ENCODE measurements around the gene UBE2R2. TPM values are rescaled to one million over a fixed set of nuclear protein-coding genes. Genes with fewer than 3 reads are reported as not detected.
A peak's percentile ranks its signal among the peaks of the same experiment; 100 is the strongest.
"Not testable (repeated sequence)": the region's sequence is repeated elsewhere in the genome, so short reads cannot be mapped to it uniquely, and the experiment has no call there.

UBE2R2 gene, protein sequence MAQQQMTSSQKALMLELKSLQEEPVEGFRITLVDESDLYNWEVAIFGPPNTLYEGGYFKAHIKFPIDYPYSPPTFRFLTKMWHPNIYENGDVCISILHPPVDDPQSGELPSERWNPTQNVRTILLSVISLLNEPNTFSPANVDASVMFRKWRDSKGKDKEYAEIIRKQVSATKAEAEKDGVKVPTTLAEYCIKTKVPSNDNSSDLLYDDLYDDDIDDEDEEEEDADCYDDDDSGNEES
- 33.5 TPM for total RNA-seq (2013)
- polyA plus RNA-seq (10 to 100 TPM; 30.5 to 50.1 (median 37.2) TPM), polyA minus RNA-seq (15.0 and 23.3 TPM in 2 replicates), total RNA-seq (31.8 to 317 (median 128) reads per million in 11 experiments)

DNA sequence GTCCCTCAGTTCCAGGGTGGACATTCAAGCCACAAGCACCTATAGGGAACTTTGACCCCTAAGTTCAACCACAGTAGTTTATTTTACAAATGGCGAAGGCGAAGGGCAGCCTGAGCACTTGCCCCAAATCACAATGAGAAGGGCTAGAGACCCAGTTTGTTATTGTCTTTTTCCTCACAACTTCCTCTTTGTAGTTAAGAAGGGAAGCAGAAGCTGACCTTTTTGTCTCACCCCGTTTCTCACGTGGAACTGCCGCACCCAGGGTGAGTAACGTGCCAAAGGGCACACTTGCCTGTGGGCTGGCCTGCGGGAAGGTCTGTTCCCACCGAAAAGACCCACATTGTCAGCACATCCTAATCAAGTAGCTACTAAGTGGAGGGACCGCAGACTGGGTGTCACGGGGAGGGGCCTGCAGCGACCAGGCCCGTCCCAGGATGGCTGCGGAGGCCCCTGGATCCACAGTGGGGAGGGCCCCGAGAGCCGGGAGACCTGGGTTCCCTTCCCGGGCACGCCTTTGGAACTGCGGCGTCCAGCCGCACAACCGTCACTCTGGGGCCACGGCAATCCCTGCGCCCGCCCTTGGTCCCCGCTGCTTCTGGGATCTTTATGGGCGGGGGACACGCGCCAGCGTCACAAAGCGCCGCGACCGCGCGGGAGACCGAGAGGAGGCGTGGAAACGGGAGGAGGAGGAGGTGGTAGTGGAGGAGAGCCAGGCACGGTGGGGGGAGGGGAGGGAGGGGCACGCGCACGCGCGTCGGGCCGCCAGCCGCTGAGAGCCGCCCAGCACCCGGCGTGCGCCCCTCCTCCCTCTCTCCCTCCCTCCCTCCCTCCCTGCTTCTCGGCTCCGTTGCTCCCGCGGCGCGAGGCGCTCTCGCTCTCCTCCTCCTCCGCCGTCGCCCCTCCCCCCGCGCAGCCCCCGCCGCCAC lies at the start of gene UBE2R2:
TSS of gene UBE2R2 (plus strand) at position 834 of the 926 bp plus-strand sequence. CDS start 598 bp downstream, outside the sequence.
- Mint-ChIP-seq H3K4me3 (peak within 1 kb of the TSS; percentile 90 to 98), H3K9me3 (peaks cover 0 to 3% (median 0%) of the 10 kb centered on the region in 7 donors), H3K27me3 (ENCODE audit: low read depth in 3 of 3) (no peaks in the 10 kb centered on the region), H3K27ac (peak within 1 kb of the TSS; percentile 97 to 99 (median 98)), H3K36me3 (peaks cover 9 to 11% of the 10 kb centered on the region in 2 donors), H3K4me1 (peaks cover 52% of the 10 kb centered on the region)
- Histone ChIP-seq H3K79me2 (ENCODE audit: insufficient read depth, low read length) (peaks cover 61% of the 10 kb centered on the region), H3K27me3 (ENCODE audit: control insufficient read depth in 2 of 2, insufficient read depth in 2 of 2, low read length in 2 of 2) (no peaks in the 10 kb centered on the region), H3K36me3 (replicated peaks in 1 of 2; ENCODE audit: control insufficient read depth in 1 of 2, insufficient read depth in 2 of 2, low read length in 2 of 2) (no peaks in the 10 kb centered on the region), H3K4me2 (replicated peaks; ENCODE audit: extremely low read depth, low read length, poor library complexity, severe bottlenecking) (peak within 1 kb of the TSS; percentile 93), H3K4me3 (replicated peaks in 1 of 3; ENCODE audit: low read depth in 2 of 3, low read length in 3 of 3) (peak within 1 kb of the TSS; percentile 71 to 91 (median 89)), H3K27ac (ENCODE audit: low read depth in 1 of 2, low read length in 2 of 2) (peak within 1 kb of the TSS; percentile 99), H2AFZ (ENCODE audit: insufficient read depth, low read depth, low read length, poor library complexity, severe bottlenecking) (no peak within 1 kb of the TSS), H3K4me1 (ENCODE audit: control insufficient read depth in 1 of 2, insufficient read depth in 2 of 2, low read length in 2 of 2) (peaks cover 46 to 64% of the 10 kb centered on the region in 2 donors), H4K20me1 (ENCODE audit: insufficient read depth, low read length) (peaks cover 4% of the 10 kb centered on the region), H3K9me3 (replicated peaks in 1 of 2; ENCODE audit: control insufficient read depth in 1 of 2, insufficient read depth in 1 of 2, low read length in 2 of 2) (no peaks in the 10 kb centered on the region), H3K9ac (ENCODE audit: insufficient read depth, low read length, poor library complexity, severe bottlenecking) (peak within 1 kb of the TSS; percentile 100)
- peak; percentile 98 to 99 (median 99) for DNase-seq
- WGBS (ENCODE audit: insufficient coverage) = under 1% methylated on average over 32 of the region's 66 CpGs
- TF ChIP-seq, protein P1, sequence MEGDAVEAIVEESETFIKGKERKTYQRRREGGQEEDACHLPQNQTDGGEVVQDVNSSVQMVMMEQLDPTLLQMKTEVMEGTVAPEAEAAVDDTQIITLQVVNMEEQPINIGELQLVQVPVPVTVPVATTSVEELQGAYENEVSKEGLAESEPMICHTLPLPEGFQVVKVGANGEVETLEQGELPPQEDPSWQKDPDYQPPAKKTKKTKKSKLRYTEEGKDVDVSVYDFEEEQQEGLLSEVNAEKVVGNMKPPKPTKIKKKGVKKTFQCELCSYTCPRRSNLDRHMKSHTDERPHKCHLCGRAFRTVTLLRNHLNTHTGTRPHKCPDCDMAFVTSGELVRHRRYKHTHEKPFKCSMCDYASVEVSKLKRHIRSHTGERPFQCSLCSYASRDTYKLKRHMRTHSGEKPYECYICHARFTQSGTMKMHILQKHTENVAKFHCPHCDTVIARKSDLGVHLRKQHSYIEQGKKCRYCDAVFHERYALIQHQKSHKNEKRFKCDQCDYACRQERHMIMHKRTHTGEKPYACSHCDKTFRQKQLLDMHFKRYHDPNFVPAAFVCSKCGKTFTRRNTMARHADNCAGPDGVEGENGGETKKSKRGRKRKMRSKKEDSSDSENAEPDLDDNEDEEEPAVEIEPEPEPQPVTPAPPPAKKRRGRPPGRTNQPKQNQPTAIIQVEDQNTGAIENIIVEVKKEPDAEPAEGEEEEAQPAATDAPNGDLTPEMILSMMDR (IDR thresholded peaks at IDR 0.05) = no peak
- intact Hi-C loops (cut with micrococcal nuclease) = loop anchor here in 1 of 2 donors (5.0 kb wide), 1 partner anchor 36 kb away; no protein-coding TSS in a partner anchor

DNA sequence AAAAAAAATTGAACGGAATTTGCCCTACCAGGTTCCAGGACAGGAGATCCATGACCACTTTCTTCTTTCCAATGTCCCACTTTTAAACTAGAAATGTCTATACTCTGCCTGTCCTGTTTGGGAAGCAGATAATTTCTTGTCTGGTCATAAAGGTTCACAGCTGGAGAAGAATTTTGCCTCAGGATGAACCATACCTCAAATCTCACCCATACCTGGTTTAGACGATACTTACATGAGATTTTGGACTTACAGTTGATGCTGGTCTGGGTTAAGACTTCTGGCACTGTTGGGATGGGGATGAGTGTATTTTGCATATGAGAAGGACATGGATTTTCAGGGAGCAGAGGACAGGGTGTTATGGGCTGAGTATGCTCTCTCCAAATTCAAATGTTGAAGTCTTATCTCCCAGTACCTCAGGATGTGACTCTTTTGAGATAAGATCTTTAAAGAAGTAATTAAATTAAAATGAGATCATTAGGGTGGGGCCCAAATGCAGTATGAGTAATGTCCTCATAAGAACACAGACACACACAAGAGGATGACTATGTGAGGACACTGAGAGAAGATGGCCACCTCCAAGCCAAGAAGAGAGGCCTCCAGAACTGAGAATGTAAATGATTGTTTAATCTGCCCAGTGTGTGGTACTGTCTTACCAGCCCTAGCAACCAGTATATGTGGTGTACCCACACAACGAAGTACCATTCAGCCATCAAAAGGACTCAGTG lies 46.6 kb upstream of the UBE2R2 start:
- H4K20me1 ChIP-seq (ENCODE audit: insufficient read depth, low read length) = not testable (repeated sequence)
- peak overlapping the region in 1 of 7 donors; percentile 16 for H3K27ac Mint-ChIP-seq

DNA sequence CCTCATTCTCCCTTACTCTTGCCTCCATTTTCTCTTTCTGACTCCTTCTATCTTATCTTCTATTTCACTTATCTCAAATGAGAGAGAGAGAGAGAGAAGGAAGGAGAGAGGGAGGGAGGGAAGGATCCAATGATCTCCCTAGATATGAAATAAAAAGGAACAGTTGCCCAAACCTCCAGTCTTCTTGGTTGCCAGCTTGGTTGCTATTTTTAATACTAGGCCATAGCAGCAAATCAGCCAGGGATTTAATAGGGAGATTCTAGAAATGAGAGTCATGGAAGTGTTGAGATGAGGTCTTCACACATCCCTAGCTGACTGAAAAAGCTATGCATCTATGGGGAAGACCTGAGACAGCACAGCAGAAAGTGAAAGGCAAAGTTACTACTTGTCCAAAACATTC lies 43.8 kb upstream of the UBE2R2 start:
- H3K9me3 Mint-ChIP-seq; H4K20me1 ChIP-seq (ENCODE audit: insufficient read depth, low read length); H3K4me2 ChIP-seq (replicated peaks; ENCODE audit: extremely low read depth, low read length, poor library complexity, severe bottlenecking); H3K36me3 ChIP-seq (replicated peaks in 1 of 2; ENCODE audit: control insufficient read depth in 1 of 2, insufficient read depth in 2 of 2, low read length in 2 of 2); intact Hi-C loops (cut with micrococcal nuclease); H2AFZ ChIP-seq (ENCODE audit: insufficient read depth, low read depth, low read length, poor library complexity, severe bottlenecking); DNase-seq; H3K36me3 Mint-ChIP-seq; H3K9me3 ChIP-seq (replicated peaks in 1 of 2; ENCODE audit: control insufficient read depth in 1 of 2, insufficient read depth in 1 of 2, low read length in 2 of 2); H3K4me3 Mint-ChIP-seq; H3K27ac ChIP-seq (ENCODE audit: low read depth in 1 of 2, low read length in 2 of 2); H3K4me1 ChIP-seq (ENCODE audit: control insufficient read depth in 1 of 2, insufficient read depth in 2 of 2, low read length in 2 of 2); H3K4me3 ChIP-seq (replicated peaks in 1 of 3; ENCODE audit: low read depth in 2 of 3, low read length in 3 of 3); H3K27ac Mint-ChIP-seq; H3K79me2 ChIP-seq (ENCODE audit: insufficient read depth, low read length); H3K27me3 ChIP-seq (ENCODE audit: control insufficient read depth in 2 of 2, insufficient read depth in 2 of 2, low read length in 2 of 2); H3K27me3 Mint-ChIP-seq (ENCODE audit: low read depth in 3 of 3); H3K9ac ChIP-seq (ENCODE audit: insufficient read depth, low read length, poor library complexity, severe bottlenecking): not testable (repeated sequence)
- peaks cover 11% of the 10 kb centered on the region for H3K4me1 Mint-ChIP-seq

More for the DNA sequence above, 46.6 kb upstream of the UBE2R2 start:
- H3K4me3 ChIP-seq (replicated peaks in 1 of 3; ENCODE audit: low read depth in 2 of 3, low read length in 3 of 3); H3K9me3 Mint-ChIP-seq; H3K27me3 ChIP-seq (ENCODE audit: control insufficient read depth in 2 of 2, insufficient read depth in 2 of 2, low read length in 2 of 2); H3K4me3 Mint-ChIP-seq; H3K4me1 ChIP-seq (ENCODE audit: control insufficient read depth in 1 of 2, insufficient read depth in 2 of 2, low read length in 2 of 2); H3K79me2 ChIP-seq (ENCODE audit: insufficient read depth, low read length); intact Hi-C loops (cut with micrococcal nuclease); H3K9ac ChIP-seq (ENCODE audit: insufficient read depth, low read length, poor library complexity, severe bottlenecking); H3K4me2 ChIP-seq (replicated peaks; ENCODE audit: extremely low read depth, low read length, poor library complexity, severe bottlenecking); H3K27ac ChIP-seq (ENCODE audit: low read depth in 1 of 2, low read length in 2 of 2); H3K27me3 Mint-ChIP-seq (ENCODE audit: low read depth in 3 of 3); H3K9me3 ChIP-seq (replicated peaks in 1 of 2; ENCODE audit: control insufficient read depth in 1 of 2, insufficient read depth in 1 of 2, low read length in 2 of 2); H3K36me3 ChIP-seq (replicated peaks in 1 of 2; ENCODE audit: control insufficient read depth in 1 of 2, insufficient read depth in 2 of 2, low read length in 2 of 2); H3K36me3 Mint-ChIP-seq; H2AFZ ChIP-seq (ENCODE audit: insufficient read depth, low read depth, low read length, poor library complexity, severe bottlenecking): not testable (repeated sequence)
- H3K4me1 Mint-ChIP-seq = peaks cover 12% of the 10 kb centered on the region
- peak in 1 of 3 donors; percentile 19 for DNase-seq
- WGBS (ENCODE audit: insufficient coverage) = no CpG with 5 or more reads among the region's 3 CpGs

Data from CD14-positive monocyte (primary cell).